ENCODE measurements around the gene ULBP3.

GRCh38 chr6:150037526-150038201 is 31.3 kb downstream of the ULBP3 start:
- TF ChIP-seq CTCF (IDR thresholded peaks at IDR 0.05) (no peak), EZH2 (IDR thresholded peaks at IDR 0.05) (peak; percentile 97)
